GDM1 (cell line): ENCODE data around the gene KCNA2.

Experiments used
- DNase-seq: peaks from one replicate; lab custom pipeline; 2025; lab: John Stamatoyannopoulos, UW

KCNA2 gene

DNA sequence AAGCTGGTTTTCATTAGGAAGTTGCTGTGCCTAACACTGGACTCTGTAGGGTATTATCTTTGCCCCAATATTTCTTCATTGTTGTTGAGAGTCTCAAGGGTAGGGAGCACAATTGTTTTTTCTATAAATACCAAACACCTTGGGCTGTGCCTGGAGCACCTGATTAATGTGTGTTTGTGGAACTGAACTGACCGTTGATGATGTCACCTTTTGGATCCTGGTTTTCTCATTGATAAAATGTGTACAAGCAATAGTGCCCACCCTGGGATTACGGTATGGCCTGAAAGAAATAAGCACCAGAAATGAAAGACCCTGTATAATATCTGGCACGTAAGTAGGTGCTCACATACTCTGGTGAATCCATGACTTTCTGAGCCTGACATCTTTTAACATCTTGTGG lies 39.3 kb downstream of the KCNA2 start:
- DNase-seq = no peak

DNA sequence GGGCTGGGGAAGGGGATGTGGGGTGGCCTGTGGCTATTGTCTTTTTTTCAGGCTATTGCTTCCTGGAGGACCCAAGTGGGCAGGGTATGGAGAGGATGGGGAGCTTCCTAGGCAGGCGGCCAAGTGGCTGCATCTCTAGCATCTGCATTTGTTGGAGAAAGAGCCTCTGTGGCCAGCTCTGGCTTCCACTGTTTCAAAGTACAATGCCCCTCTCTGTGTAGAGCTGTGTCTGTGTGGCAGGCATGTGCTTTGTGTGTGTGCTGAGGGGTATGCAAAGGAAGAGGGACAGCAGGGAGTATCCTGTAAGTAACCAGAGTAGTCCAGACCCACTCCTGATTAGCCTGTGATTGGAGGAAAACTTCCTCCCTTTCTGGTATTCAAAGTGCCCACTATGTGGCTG lies 40.6 kb downstream of the KCNA2 start:
- no peak for DNase-seq

DNA sequence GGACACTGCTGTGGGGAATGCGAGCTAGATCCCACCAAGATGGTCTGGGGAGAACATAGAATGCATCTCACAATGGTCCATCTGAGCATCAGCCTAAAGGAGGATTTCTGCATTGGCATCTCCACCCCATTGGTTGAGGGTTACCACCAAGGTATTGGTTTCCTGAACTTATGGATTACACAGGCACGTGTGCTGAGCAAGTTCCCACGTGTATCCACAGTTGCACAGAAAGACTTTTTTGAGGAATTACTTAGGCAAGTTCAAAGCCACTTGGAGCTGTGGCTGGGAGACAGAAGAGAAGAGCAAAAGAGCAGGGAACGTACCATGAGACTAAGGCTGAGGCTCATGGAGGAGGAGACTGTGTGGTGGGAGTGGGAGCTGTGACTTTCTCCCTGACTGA lies 43.1 kb downstream of the KCNA2 start:
- DNase-seq = no peak

DNA sequence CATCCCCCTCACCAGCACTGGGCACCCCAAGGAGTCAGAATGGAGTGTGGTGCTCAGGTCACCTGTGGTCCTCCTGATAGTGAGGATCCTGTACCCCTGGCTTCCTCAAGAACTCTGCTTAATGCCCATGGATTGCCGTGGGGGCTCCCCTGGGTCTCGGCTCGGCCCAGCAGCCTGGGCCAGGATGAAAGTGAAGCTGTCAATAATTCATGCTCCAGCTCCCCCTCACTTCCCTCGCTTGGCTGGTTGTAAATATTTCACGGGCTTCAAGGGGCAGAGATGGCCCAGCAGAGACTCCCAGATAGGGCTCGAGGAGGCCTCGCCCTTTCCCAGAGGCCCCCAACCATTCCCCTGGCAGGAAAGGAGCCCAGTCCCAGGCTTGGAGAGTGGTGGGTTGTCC lies 44.6 kb downstream of the KCNA2 start:
- no peak for DNase-seq

DNA sequence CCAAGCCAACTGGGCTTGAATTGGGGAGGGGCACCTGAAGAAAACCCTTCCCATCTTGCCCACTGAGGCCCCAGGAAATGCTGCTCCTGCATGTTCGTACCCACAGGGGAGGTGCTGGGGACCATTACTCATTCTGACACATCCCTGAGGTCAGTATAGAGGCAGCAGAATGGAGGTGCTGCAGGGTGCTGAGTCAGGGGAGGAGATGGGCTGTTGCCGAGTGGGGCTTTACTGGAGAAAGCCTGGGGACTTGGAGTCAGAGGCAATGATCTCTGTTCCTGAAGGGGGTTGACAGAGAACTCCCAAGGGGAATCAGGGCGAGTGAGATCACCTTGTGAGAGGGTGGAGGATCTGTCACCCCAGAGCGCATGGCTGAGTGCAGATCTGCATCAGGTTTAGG lies 47.0 kb downstream of the KCNA2 start:
- no peak for DNase-seq

DNA sequence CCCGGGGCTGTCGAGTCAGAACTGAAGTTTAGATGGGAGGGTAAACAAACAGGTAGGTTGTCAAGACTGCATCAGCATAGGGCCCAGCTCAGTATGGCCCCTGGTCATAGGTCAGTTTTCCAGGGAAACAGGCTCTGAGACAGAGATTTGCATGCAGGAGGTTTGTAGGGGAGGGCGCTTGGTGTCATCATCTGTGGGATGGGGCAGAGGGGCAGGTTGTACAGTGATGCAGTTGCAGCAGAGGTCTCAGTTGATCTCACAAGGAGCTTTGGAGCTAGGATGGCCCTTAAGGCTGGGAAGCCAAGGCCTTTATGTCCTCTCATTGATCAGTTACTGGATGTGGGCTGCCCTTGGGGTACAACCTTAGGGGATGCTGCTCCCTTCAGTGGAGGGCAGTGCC lies 48.7 kb downstream of the KCNA2 start:
- DNase-seq = no peak

DNA sequence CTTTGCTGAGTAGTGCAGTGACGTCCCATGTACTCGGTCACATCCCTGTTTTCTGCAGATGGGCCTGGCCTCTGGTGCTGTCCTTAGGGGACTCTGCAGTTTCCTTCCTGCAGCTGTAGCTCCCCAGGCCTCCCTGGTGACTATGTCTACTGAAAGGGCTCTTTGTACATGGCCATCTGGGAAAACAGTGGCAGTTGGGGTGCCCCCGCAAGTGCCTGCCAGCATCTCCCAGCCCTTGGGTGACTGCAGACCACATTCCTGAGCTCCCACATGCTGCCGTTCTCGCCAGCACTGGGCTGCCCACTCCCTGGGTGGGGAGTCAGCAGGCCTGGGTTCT lies 49.7 kb downstream of the KCNA2 start:
- DNase-seq = no peak

DNA sequence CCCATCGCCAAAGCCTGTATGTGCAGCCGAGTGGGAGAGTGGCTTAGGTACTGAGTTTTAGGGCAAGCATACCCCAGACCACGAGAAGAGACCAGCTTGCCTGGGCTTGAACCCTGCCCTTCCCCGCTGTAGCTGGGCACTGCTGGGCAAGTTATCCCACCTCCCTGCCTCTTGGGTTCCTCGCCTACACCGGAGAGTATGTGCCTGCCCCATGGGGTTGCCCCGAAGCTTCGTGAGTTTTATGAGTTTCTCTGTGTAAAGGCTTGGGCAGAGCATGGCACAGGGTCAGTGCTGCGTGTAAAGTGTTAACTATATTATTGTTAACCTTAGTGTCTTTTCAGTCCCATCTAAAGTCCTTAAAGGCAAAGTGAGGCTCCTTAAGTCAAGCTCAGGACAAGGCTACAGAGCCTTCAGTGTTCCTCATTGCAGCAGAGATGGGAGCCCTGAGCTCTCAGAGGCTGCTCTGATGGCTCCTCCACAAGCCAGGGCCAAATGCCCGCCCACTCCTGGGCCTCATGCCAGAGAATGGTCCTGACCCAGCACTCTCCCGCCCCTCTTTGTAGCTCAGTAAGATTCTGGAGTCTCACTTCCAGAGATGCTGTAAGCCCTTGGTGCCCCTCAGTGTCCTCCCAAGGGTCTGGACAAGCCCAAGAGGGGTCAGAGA lies 50.2 kb downstream of the KCNA2 start:
- no peak for DNase-seq

DNA sequence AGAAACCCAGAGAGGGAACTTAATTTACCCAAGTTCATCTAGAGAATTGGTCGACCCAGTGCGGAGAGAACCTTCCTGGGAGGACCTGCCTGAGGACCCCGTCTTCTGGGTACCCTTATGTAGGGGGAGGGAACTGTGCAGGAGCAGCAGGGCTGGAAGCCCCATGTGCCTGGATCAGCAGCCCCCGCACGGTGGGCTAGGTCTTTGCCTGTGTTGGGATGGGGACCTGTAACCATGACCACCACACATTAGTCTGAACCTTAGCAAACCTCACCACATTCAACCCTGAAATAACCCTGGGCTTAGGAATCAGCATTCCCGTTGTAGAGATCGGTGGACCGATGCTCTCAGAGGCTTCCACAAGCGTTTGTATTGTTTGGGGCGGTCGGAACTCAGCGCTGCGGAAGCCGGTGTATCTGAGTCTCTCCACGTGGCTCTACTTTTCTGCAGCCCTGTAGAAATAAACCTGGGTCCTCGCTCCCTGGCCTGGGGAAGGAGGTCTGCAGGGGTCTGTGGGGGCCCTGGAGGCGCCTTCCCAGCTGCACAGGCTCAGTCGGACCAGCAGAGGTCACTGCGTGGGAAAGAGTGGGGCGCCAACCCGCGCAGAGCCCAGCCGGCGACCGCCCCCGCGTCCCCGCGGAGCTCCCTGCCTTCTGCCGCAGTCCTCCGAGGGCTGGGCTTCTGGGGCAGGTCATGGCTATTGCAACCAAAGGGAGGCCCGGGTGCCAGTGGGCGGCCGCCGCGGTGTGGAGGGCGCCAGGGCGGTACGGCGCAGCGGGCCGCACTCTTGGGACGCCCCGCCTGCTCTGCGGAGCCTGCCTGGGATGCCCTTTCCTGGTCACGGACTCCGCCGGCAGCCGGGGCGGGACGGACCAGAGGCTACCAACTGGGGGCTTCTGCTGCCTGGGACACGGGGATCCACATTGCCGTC lies 51.0 kb downstream of the KCNA2 start:
- DNase-seq = no peak

DNA sequence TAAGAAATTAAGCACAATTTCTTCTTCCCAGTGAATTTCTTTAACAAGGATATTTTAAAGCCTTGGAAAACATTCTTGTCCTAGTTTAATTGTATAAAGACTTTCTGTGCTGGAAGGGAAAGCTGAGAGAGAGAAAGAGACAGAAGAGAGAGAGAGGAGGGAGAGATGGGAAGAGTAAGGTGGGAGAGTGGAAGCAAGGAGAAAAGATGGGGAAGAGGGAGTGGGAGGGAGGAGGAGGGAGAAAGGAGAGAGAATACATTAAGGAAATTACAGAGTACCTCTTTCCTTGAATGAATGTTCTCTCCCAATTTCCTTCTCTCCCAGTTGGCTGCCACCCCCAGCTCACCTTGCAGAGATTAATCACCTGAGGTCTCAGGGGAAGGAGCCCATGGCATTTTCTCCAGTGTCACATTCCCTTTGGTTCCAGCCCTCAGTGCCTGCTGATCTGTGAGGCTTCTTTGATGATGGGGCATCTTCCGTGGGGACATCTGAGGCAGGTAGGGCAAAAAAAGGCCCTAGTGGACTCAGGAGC lies 54.8 kb downstream of the KCNA2 start:
- no peak for DNase-seq

DNA sequence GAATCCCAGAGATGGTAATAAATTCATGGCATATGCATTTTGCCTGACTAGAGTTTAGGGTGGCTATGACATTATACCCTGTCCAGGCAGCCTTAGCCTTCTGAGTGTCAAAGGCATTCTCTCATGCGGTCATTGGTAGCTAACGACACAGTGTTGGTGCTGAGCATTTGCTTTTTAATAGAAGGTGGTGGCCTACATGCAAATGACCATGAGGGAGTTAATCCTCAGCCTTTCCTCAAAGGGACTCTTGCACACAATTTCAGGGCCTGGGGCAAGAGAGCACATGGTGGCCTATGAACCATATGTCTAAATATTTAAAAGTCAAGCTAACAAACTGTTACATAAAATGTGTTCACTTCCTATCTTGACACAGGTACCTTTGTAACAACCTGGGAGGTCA lies 56.3 kb downstream of the KCNA2 start:
- DNase-seq = no peak

DNA sequence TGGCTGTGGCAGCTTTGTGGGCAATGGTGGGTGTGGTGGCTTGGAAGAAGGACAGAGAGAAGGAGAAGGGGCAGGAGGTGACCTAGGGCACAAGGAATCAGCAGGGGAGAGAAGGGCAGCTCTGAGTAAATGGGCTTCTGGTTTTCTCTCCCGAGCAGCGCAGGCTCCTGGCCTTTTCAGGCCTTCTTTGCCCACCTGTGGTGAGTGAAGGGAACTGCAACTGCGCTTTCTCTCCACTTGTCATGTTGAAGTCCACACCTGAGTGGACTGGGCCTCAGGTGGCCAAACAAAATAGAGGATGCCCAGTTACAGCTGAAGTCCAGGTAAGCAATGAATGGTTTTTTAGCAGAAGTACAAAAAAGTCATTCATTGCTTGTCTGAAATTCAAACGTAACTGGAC lies 57.8 kb downstream of the KCNA2 start:
- DNase-seq = no peak

DNA sequence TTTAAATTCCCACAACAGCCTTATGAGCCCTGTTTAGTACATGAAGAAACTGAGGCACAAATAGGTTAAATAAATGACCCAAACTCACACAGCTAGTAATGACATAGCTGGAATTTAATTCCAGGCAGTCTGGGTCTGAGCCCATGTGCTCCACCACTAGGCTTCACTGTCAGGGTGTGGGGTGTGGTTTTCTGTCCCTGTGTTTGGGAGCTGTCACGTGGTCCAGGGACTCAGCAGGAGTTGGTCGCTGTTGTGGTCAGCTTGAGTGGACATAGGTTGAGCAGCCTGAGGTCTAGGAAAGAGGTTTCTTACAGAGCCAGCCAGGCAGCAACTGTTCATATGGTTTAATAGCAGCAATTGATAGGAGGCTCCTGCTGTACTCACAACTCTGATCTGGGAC lies 59.1 kb downstream of the KCNA2 start:
- DNase-seq = no peak

DNA sequence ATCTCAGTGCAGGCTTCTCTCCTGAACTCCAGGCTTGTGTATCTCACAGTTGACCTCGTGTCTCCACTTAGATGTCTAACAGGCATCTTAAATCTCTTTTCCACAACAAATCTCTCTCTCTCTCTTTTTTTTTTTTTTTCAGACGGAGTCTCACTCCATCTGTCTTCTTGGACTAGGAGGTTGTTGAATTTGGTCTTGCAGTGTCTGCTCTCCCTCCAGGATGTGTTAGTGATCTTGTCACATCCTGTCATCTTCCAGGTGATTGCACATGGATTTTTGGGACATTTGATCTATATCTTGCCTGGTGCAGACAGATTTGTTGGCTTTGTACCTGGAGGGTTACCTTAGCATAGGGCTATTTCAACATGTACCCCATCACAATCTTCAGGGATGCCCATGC lies 60.7 kb downstream of the KCNA2 start:
- no peak for DNase-seq

DNA sequence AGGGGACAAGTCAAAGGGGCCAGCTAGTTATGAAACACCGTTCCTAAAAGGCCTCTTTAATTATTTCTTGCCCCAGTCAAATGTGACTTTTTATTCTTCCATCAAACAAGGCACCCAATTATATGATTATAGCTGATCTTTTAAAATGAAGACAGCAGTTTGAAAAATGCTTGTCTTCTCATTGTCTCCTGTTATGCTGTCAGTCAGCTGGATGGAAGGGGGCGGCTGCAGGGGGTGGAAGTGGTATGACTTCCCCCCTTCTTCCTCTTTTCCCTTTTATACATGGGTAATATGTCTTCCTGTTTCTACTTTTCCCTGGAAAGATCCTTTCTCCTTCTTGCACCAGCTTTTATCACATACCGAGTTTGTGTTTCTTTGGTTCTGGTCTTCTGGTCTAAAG lies 61.4 kb downstream of the KCNA2 start:
- no peak for DNase-seq
